GM18519 (cell line): ENCODE measurements around the gene IGSF3.
"Not testable (repeated sequence)": the region's sequence is repeated elsewhere in the genome, so short reads cannot be mapped to it uniquely, and the experiment has no call there.

Source experiments
- ATAC-seq: cut with Tn5 transposase; IDR thresholded peaks from one replicate; pipeline ENCODE4 v1.9.1; 2021; ENCODE audit warnings: mild to moderate bottlenecking, moderate library complexity; ENCODE audit not compliant: unreplicated experiment, low FRiP score

IGSF3 gene

GRCh38 chr1:116664366-116664977, 3.1 kb downstream of the IGSF3 start:
- ATAC-seq, result no peak

DNA sequence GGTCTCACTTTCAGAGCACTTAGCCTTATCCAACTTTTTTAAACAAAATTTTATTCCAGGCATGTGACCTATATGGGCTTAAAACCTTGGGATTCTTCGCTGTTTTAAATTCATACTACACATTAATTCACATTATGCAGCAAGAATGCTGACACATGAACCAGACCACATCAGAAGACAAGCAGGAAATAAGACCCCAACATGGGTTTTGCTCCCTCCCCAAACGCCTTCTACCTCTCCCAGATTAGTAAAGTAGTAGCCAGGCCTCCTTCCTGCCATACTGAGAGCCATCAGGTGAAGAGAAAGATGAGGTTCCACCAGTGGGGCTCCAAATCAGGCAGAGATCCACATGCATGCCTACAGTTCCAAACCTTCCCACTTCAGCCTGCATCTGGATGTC, 3.7 kb downstream of the IGSF3 start:
- ATAC-seq, result no peak

- no peak for ATAC-seq
Observed at GRCh38 chr1:116661633-116662032, 5.9 kb downstream of the IGSF3 start.

DNA sequence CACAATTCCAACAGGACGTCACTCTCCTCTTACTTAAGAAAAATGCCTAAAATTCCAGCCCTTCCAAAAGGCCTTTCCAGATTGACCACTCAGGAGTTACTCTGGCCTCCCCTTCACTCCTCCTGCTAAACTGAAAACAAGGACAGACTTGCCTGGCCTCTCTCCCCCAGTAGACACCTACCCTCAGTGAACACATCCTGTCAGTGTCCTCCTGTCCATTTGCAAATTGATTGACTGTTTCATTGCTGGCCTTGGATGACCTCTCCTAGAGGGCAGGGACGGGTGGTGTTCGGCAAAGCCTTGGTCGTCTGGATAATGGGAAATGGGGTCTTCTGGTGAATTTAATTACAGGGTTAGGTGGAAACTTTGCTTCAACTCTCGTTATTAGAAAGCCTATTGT, 8.9 kb downstream of the IGSF3 start:
- ATAC-seq, result not testable (repeated sequence)

- not testable (repeated sequence) for ATAC-seq
Observed at GRCh38 chr1:116657836-116658235, 9.7 kb downstream of the IGSF3 start.

- no peak for ATAC-seq
Observed at GRCh38 chr1:116654351-116654750, 13.2 kb downstream of the IGSF3 start.

DNA sequence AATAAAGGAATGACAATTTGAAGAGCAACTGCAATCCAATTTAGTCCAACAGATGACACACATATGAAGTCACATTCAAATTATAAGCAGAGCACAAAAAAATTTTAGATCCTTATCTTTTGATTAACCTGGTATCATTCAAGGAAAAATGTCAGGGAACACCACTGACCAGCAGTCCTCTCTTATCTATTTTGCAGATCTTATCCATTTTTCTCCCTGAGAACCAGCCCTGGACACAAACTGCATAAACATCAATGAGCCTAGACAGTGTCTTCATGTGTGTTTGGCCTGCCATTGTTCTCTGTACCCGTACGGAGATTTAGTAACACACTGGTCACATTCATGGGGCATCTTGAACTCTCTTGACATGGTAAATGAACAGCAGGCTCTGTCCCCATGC, 14.9 kb downstream of the IGSF3 start:
- ATAC-seq, result not testable (repeated sequence)

DNA sequence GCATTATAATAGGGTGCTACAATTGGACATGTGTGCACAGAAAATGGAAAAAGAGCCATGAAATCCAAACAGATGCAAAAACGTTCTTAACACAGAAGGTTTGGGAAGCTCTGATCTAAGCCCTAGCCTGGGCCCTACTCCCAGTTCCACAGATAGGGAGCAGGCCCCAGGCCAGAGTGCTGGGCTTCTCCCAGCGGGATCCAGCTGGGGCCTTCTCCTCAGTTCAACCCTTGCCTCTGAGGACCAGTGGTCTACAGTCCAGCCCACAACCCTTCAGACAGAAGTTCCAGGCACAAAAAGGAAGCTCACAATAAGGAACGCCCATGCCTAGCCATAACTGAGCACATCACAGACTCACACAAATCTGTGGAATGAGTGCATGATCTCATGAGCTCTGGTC, 16.8 kb downstream of the IGSF3 start:
- not testable (repeated sequence) for ATAC-seq

DNA sequence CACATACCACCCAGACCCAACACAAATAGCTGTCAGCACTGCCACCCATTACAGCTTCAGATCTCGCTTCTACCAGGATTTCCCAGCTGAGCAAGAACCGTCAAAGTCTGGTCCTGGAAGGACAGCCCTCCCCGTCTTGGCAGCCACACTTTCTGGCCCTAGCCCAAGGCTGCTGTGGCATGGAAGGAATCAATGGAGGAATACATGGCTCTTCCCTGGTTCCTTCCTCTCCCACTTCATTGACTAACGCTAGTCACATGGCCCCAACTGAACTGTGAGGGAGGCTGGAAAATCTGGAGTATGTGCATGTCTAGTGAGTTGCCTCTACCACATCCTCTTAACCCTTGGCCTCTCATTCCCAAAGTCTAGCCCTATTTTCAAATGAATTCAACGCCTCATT, 18.5 kb downstream of the IGSF3 start:
- not testable (repeated sequence) for ATAC-seq

DNA sequence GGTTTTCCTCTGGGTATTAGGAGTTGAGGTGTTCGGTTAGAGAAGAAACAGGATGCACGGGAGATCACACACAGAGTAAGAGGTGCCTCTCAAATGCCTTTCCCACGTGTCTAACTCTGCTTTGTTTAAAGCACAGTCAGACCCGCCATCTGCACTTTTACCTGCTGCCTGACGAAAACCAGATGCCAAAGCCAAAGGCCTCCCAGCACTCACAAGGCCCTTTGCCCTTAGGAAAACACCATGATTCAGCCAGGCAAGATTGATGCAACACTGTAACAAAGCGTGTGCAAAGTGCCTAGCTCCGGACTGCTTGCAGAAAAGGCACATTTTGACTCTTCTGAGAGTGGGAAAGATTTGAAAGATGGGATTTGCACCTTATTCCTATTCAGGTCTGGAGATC, 19.2 kb downstream of the IGSF3 start:
- not testable (repeated sequence) for ATAC-seq

- ATAC-seq, result not testable (repeated sequence)
Observed at GRCh38 chr1:116647186-116647585, 20.3 kb downstream of the IGSF3 start.

GRCh38 chr1:116646673-116647170, 20.8 kb downstream of the IGSF3 start:
- not testable (repeated sequence) for ATAC-seq

DNA sequence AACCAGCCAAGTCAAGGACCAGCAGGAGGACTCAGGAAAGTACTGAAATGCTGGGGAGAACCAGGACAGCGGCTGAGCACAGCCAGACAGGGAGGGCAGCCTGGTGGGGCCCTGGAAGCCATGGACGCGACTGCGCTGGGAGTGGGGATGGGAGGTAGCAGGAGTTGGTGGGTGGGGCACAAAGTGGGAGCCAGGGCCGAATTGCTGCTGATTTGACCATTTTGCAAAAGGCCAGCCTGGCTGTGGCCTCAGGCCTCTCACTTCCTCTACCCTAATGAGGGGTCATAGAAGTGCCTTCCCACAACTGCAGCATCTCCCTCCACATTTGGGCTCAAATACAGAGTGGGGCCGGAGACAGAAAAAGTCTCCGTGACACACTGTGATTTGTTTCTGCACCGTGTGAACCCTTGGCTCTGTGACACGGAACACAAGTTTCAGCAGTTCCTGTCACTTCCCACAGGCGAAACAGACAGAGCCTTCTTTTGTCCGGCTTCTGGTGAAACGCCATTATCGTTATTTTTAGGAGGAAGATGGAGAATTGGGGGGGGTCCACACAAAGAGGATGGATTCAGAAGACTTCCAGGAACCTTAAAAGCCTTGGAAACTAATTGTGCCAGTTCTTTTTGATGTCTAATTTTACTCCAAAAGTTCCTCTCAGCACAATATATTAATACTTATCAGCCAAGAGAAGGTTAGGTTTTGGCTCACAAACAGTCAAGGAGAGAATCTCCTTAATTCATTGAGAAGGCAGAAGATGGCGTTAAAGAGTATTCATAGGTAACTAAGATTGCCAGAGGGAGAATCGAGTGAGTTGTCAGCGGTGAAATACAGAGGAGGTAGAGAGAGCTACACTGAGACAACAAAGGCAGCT, 21.5 kb downstream of the IGSF3 start:
- not testable (repeated sequence) for ATAC-seq

GRCh38 chr1:116644993-116645392, 22.5 kb downstream of the IGSF3 start:
- not testable (repeated sequence) for ATAC-seq

- not testable (repeated sequence) for ATAC-seq
Observed at GRCh38 chr1:116644096-116644495, 23.4 kb downstream of the IGSF3 start.

DNA sequence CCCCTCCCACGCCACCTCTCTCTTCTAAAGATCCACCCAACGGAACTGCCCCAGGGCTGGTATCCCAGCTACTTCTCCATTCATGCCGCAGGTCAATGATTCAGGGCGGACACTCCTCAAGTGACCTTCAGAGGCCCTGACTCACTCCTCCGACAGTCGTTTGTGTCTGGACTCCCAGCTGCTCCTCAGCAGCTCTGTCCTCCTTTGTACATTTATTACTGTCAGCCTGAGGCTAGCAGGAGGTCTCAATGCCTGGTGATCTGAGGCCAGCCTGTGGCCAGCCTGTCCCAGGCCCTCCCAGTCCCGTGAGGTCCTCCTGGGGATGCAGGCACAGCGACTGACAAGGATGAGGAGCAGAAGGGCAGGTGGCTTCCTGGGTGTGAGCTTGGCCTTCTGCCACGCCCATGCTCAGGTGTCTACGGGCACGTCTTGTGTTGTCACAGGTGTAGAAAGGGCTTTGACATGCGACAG, 24.2 kb downstream of the IGSF3 start:
- not testable (repeated sequence) for ATAC-seq

DNA sequence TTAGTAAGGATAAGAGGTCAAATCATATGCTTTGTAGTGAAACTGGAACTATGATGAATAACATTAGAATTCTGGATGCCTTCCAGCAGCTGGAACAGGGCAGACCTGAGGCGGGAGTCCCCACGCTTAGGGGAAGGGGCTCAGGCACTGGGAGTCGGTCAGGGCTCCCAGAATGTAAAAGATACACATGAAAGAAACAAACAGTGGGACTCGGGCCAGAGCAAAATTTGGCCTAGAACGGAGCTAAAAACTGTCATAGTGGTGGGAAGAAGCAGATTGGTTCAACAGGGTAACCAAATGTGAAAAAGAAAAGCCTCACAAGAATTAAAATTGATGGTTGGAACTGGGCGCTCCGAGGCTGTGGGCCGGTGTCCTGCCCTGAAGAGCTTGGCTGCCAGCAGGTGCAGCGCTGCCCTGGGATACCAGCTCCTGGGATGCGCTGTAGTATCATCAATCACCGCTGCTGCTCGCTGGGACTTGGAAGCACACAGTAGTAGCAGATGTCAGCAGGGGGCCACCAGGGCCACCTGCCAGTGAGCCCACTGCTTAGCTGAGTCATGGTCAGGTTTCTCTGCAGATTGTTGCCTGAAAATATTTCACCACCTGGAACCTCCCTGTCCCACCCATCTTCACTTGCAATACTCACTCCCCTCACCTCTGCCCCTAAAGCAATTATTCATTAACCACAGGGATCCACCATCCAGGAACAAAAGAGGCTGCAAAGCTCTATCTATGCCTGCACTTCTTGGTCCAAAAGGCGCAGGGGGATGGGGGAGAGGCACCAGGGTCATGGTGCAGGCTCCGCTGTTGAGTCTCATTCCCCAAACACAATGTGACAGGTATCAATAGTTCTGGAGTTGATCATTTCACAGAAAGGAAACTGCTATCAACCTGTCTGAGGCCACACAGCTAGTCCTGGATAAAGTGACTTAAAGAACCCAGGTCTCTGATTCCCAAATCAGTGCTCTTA, 24.9 kb downstream of the IGSF3 start:
- not testable (repeated sequence) for ATAC-seq

DNA sequence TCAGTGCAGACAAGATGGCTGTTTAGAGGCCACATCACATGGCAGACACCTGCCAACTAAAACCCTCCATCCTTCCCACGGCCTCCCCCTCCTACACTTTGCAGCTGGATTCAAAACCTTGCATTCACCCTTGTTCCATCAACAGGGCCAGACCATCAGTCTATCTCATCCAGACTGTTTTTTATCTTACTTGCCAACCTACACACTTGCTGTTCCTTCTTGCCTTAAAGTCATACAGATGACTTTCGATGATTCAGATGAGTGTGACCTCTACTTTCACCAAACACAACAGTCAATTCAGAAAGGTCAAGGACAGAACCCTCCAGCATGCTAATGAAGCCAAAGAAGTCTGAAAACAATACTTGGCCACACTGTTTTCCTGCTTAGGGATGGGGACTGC, 29.9 kb downstream of the IGSF3 start:
- ATAC-seq, result not testable (repeated sequence)

GRCh38 chr1:116636584-116636983, 30.9 kb downstream of the IGSF3 start:
- not testable (repeated sequence) for ATAC-seq

- ATAC-seq, result not testable (repeated sequence)
Observed at GRCh38 chr1:116634386-116634785, 33.1 kb downstream of the IGSF3 start.
